Activated gamma-delta T cell treated with anti-CD3 and anti-CD28 coated beads, Interleukin-2, amount 50 U/mL, for 16 hours (primary cell): ENCODE results near the gene LRIG1.

Source experiments
- DNase-seq: peaks from one replicate; pipeline ENCODE4 v3.0.0-alpha.2; 2020; ENCODE audit warnings: low read depth

The LRIG1 gene

GRCh38 chr3:66470956-66471686 is 29.7 kb downstream of the LRIG1 start:
- DNase-seq = no peak

GRCh38 chr3:66470285-66470684 is 30.5 kb downstream of the LRIG1 start:
- no peak for DNase-seq

DNA sequence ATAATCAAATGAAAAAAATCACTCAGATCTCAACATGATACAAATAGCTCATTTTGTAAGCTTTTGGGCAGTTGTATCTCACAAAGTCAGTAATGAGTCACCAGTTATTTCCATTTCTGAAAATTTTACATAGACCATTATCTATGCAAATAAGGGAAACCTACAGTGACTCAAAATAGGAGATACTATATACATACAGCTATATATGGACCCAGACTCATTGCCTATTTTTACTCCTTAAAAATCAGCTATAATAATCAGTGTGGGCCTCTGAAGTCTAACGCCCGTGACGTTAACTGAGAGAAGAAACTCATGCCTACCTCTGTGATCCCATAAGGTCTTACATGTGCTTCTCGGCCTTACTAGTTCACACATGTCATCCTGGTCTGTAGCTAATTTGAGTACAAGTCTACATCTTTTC is 31.6 kb downstream of the LRIG1 start:
- DNase-seq = no peak

GRCh38 chr3:66467996-66468735 is 32.7 kb downstream of the LRIG1 start:
- no peak for DNase-seq

GRCh38 chr3:66466606-66467270 is 34.1 kb downstream of the LRIG1 start:
- no peak for DNase-seq

DNA sequence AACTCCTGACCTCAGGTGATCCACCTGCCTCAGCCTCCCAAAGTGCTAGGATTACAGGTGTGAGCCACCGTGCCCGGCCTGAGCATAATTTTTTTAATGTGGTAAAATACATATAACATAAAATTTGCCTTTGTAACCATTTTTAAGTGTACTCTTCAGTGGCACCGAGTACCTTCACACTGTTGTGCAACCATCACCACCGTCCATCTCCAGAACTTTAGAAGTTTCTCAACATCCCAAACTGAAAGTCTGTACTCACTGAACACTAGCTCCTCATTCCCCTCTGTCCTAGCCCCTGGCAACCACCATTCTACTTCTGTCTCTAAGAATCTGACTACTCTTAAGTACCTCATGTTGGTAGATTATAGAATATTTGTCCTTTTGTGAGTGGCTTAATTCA is 35.2 kb downstream of the LRIG1 start:
- no peak for DNase-seq

GRCh38 chr3:66465034-66465433 is 35.8 kb downstream of the LRIG1 start:
- DNase-seq = no peak

GRCh38 chr3:66464512-66464894 is 36.3 kb downstream of the LRIG1 start:
- no peak for DNase-seq

DNA sequence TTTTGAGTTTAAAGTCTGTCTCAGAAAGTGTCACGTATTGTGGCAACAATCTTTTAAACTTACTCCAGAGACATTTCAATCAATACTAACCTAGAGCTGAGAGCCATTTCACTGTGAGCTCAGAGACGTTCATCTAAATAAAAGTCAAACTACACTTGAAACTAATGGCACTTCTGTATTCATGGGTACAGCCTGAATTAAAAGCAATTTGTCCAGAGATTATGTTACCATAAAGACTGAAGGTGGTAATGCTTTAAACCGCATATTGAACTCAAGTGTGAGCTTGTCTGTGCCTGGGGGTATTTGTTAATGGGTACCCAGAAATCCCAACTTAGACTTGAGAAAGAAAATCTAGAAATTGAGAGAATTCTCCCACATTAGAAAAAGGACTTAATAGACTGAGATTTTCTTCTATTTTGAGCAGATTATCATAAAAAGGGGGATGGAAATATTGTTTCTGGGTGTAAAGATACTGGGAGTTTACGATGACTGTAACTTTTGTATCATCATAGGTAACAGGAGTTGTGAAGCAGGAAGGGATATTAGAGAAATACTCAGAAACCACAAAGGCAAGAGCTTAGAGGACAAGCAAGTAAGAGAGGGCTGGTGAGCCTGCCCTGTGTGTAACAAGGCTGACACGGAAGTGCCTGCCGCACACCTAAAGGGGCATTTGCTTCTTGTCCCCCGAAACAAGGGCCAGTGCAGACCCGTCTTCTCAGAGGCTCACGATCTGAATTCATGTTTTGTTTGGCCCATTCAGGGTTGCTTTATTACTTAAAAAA is 36.9 kb downstream of the LRIG1 start:
- DNase-seq = no peak

GRCh38 chr3:66463054-66463631 is 37.7 kb downstream of the LRIG1 start:
- no peak for DNase-seq

DNA sequence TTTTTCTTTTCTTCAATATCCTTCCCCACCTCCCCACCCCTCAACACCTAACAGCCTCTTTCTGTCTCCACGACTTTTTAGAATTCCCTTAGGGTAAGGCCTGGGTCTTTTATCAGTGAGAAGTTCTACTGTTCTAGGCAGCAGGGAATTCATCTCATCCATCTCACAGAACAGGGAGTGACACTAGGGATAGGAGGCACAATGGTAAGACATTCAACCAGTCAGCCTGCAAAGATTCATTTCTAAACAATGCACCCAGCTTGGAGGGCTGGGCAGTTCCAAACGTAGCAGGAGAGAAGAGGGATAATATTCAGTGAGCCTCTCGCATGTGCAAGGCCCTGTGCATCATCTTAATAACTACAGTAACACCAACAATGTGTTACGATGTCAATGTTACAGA is 43.6 kb downstream of the LRIG1 start:
- no peak for DNase-seq

DNA sequence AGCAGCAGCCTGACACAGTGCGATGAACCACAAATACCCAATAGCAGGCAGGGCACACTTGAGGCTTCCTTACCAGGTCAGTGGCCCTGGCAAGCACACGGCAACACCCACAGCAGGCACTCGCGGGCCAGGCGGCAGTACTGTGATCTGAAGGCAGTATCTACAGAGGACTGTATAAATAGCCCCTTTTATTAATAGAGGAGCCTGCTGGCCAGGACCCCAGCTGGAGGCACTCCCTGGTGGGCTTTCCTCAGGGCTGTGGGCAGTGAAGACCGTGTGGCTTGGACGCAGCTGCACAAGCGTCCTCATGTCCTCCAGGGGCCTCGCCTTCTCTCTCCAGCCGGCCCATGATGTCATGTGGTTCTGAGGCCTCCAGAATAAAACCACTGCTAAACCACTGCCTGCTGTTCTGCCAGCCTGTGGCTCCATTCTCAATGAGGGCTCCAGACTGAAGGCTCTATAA is 44.1 kb downstream of the LRIG1 start:
- no peak for DNase-seq

- no peak for DNase-seq
Measured at GRCh38 chr3:66454464-66454859, 46.4 kb downstream of the LRIG1 start.

GRCh38 chr3:66453651-66454463 is 47.0 kb downstream of the LRIG1 start:
- DNase-seq = no peak

DNA sequence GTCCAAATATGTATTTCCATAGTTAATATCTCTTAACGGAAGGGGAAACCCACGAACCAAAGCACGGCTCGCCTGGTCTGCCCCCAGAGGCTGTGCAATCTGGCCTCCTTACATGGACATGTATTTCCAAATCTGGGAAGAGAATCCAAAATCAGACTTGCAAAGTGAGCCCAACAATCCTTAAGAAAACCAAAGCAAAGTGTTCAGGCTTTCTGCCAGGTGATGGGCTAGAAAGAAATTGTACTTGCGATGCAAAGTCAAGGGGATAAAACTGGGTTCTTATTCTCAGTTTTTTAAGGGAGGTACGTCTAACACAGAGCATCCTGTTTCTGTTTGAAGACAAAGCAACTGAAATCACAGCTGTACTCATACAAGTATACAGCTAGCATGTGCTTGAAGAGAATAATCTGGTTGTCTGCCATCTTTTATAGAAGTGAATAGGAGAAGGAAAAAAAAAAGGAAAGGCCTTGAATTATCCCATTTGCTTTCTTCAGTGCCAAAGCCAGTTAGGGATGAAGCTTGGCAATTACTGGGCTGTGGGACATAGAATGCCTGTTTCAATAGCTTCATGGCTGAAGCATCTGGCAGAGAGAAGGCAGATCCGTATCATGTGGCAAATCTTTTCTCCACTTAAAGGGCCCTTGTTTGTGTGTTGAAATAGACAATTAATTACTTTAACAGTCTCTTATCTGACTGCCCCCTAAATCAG is 48.4 kb downstream of the LRIG1 start:
- no peak for DNase-seq

DNA sequence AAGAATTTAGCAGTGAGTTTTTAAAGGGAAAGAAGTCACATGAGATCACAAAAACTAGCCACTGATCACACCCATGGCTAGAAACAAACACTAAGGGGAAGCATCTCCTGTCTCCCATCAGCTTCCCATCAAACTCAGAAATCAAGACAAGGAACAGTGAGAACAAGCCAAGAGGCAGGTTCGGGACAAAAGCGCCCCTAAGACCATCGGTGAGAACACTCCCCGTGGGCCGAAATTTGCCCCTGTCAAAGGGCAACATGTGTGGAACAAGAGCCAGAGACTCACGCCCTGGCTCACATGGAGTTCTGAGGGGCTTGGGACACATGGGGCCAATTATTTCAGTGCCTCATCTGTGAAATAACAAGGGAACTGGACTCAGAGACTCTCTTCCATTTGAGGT is 49.1 kb downstream of the LRIG1 start:
- DNase-seq = no peak

GRCh38 chr3:66450390-66451022 is 50.3 kb downstream of the LRIG1 start:
- DNase-seq = no peak

DNA sequence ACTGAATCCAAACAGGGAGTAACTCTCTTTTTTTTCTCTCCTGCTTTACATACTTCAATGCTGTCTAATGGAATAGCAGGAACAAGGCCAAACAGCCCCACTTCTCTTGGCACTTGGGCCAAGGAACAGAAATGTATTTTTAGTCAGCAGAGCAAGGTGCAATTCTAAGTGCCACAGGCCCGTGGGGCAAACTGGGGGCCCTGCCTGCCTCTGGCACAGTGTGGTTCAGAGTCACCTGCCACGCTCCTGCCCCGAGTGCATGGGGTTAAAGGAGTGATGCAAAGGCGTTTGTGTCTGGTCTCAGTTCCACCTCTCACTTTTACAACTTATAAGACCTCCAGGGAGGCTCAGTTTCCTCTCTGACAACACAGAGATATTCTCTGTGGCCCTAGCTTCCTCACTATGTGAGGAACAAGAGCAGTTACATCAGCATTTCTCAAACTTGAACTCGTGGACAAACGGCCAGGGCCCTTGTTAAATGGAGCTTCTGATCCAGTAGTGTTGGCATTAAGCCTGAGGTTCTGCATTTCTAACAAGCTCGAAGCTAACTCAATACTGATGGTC is 51.3 kb downstream of the LRIG1 start:
- DNase-seq = no peak

DNA sequence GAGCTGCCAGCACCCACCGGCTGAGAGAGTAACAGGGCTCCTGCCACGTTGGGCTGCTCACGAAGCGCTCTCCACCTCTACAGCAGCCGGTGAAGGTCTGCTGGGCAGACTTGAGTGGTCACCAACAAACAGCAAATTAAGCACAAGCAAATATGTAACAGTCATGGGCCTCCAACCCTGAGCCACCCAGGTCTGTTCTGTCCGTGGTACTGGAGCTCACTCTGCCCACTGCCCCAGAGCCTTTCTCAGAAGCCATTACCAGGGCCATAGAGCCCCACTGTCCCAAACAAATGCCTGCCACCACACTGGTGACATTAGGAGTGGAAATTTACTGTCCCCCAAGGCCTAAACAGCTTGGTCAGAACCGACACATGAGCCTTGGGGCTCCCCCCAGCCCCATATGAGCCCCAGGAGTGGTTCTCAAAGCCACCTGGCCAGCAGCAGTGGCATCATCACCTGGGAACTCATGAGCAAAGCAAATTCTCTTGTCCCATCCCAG is 56.6 kb downstream of the LRIG1 start:
- no peak for DNase-seq
